Effector memory CD4-positive, alpha-beta T cell (primary cell): Measurements from ENCODE around the gene AATF.

Source experiments
- DNase-seq, 3 donors: peaks; one replicate each; pipeline ENCODE4 v3.0.0-alpha.2; 2020
- H3K27ac ChIP-seq: 2 replicates; pipeline ENCODE4 v1.7.0; 2013; ENCODE audit warnings: mild to moderate bottlenecking, low read length, moderate library complexity; ENCODE audit not compliant: insufficient read depth, poor library complexity, severe bottlenecking
- H3K27me3 ChIP-seq: replicated peaks from 2 replicates; pipeline ENCODE4 v1.7.0; 2013; ENCODE audit warnings: mild to moderate bottlenecking, low read length; ENCODE audit not compliant: insufficient read depth, control insufficient read depth, poor library complexity, severe bottlenecking
- H3K36me3 ChIP-seq: 2 replicates; pipeline ENCODE4 v1.7.0; 2013; ENCODE audit warnings: mild to moderate bottlenecking, low read length, moderate library complexity; ENCODE audit not compliant: control insufficient read depth, insufficient read depth
- H3K4me1 ChIP-seq: 2 replicates; pipeline ENCODE4 v1.7.0; 2013; ENCODE audit warnings: low read length, mild to moderate bottlenecking; ENCODE audit not compliant: control insufficient read depth, insufficient read depth, poor library complexity, severe bottlenecking
- H3K4me3 ChIP-seq: 2 replicates; pipeline ENCODE4 v1.7.0; 2013; ENCODE audit warnings: low read length, low read depth, mild to moderate bottlenecking; ENCODE audit not compliant: insufficient read depth, poor library complexity, severe bottlenecking
- H3K9me3 ChIP-seq: 2 replicates; pipeline ENCODE4 v1.7.0; 2013; ENCODE audit warnings: mild to moderate bottlenecking, low read length, moderate library complexity; ENCODE audit not compliant: control insufficient read depth

The AATF gene

GRCh38 chr17:37097154-37097553 lies 148.4 kb downstream of the AATF start:
- H3K36me3 ChIP-seq = peaks cover 6% of the 10 kb centered on the region
- no peaks in the 10 kb centered on the region for H3K4me1 ChIP-seq
- H3K4me3 ChIP-seq = no peak overlapping the region
- no peaks in the 10 kb centered on the region for H3K9me3 ChIP-seq
- no peaks in the 10 kb centered on the region for H3K27me3 ChIP-seq
- no peak overlapping the region for H3K27ac ChIP-seq
- DNase-seq = no peak

- no peaks in the 10 kb centered on the region for H3K27me3 ChIP-seq
- H3K4me3 ChIP-seq = no peak overlapping the region
- H3K9me3 ChIP-seq = no peaks in the 10 kb centered on the region
- peaks cover 6% of the 10 kb centered on the region for H3K36me3 ChIP-seq
- no peaks in the 10 kb centered on the region for H3K4me1 ChIP-seq
- no peak overlapping the region for H3K27ac ChIP-seq
- DNase-seq = no peak
Measured at GRCh38 chr17:37098152-37098551, 149.4 kb downstream of the AATF start.

- no peak overlapping the region for H3K27ac ChIP-seq
- no peaks in the 10 kb centered on the region for H3K9me3 ChIP-seq
- H3K27me3 ChIP-seq = no peaks in the 10 kb centered on the region
- DNase-seq = no peak
- no peaks in the 10 kb centered on the region for H3K4me1 ChIP-seq
- peaks cover 6% of the 10 kb centered on the region for H3K36me3 ChIP-seq
- no peak overlapping the region for H3K4me3 ChIP-seq
Measured at GRCh38 chr17:37098910-37099664, 150.3 kb downstream of the AATF start.

- Histone ChIP-seq H3K9me3 (no peaks in the 10 kb centered on the region), H3K4me3 (no peak overlapping the region), H3K27me3 (no peaks in the 10 kb centered on the region), H3K36me3 (peaks cover 6% of the 10 kb centered on the region), H3K27ac (no peak overlapping the region), H3K4me1 (no peaks in the 10 kb centered on the region)
- no peak for DNase-seq
Measured at GRCh38 chr17:37100231-37100630, 151.5 kb downstream of the AATF start.

GRCh38 chr17:37101306-37101705 lies 152.6 kb downstream of the AATF start:
- Histone ChIP-seq H3K27ac (no peak overlapping the region), H3K36me3 (peaks cover 5% of the 10 kb centered on the region), H3K9me3 (no peaks in the 10 kb centered on the region), H3K4me1 (no peaks in the 10 kb centered on the region), H3K27me3 (no peaks in the 10 kb centered on the region), H3K4me3 (no peak overlapping the region)
- no peak for DNase-seq

GRCh38 chr17:37103231-37103630 lies 154.5 kb downstream of the AATF start:
- H3K27ac ChIP-seq = no peak overlapping the region
- DNase-seq = no peak
- no peak overlapping the region for H3K4me3 ChIP-seq
- H3K36me3 ChIP-seq = no peaks in the 10 kb centered on the region
- H3K27me3 ChIP-seq = no peaks in the 10 kb centered on the region
- no peaks in the 10 kb centered on the region for H3K9me3 ChIP-seq
- no peaks in the 10 kb centered on the region for H3K4me1 ChIP-seq

- H3K4me1 ChIP-seq = no peaks in the 10 kb centered on the region
- H3K27ac ChIP-seq = no peak overlapping the region
- no peaks in the 10 kb centered on the region for H3K27me3 ChIP-seq
- H3K4me3 ChIP-seq = no peak overlapping the region
- no peak for DNase-seq
- H3K36me3 ChIP-seq = no peaks in the 10 kb centered on the region
- no peaks in the 10 kb centered on the region for H3K9me3 ChIP-seq
Measured at GRCh38 chr17:37106049-37106448, 157.3 kb downstream of the AATF start.
